Measurements from ENCODE around the gene ZMYM2. TPM values are rescaled to one million over a fixed set of nuclear protein-coding genes. Genes with fewer than 3 reads are reported as not detected.

Gene ZMYM2
- total RNA-seq, 2 experiments from 2014 or later: 79.2 to 82.0 TPM

GRCh38 chr13:20090349-20090748, 131.8 kb downstream of the ZMYM2 start:
- ATAC-seq (no peak), DNase-seq (no peak)
- Mint-ChIP-seq H3K27me3 (no peaks in the 10 kb centered on the region), H3K4me3 (no peak overlapping the region), H3K4me1 (ENCODE audit: low read depth) (no peaks in the 10 kb centered on the region), H3K36me3 (ENCODE audit: low read depth) (peaks cover 1% of the 10 kb centered on the region), H3K9me3 (no peaks in the 10 kb centered on the region), H3K27ac (no peak overlapping the region)
- ChIA-PET CTCF (interaction anchor here (1.3 kb wide), 1 partner anchor 38 kb away, joined by 4 read pairs; no protein-coding TSS in a partner anchor), POLR2A (no interaction called here)
- TF ChIP-seq, protein P1, sequence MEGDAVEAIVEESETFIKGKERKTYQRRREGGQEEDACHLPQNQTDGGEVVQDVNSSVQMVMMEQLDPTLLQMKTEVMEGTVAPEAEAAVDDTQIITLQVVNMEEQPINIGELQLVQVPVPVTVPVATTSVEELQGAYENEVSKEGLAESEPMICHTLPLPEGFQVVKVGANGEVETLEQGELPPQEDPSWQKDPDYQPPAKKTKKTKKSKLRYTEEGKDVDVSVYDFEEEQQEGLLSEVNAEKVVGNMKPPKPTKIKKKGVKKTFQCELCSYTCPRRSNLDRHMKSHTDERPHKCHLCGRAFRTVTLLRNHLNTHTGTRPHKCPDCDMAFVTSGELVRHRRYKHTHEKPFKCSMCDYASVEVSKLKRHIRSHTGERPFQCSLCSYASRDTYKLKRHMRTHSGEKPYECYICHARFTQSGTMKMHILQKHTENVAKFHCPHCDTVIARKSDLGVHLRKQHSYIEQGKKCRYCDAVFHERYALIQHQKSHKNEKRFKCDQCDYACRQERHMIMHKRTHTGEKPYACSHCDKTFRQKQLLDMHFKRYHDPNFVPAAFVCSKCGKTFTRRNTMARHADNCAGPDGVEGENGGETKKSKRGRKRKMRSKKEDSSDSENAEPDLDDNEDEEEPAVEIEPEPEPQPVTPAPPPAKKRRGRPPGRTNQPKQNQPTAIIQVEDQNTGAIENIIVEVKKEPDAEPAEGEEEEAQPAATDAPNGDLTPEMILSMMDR (IDR thresholded peaks at IDR 0.05): no peak
- intact Hi-C loops (cut with micrococcal nuclease): no loop called here

GRCh38 chr13:20093951-20094350, 135.4 kb downstream of the ZMYM2 start:
- intact Hi-C loops (cut with micrococcal nuclease): no loop called here
- H3K9me3 Mint-ChIP-seq: no peaks in the 10 kb centered on the region
- CTCF ChIA-PET: interaction anchor here (1.1 to 1.7 kb wide), 2 partner anchors 12 to 19 kb away, joined by 4 to 6 read pairs; no protein-coding TSS in a partner anchor
- POLR2A ChIA-PET: no interaction called here
- no peaks in the 10 kb centered on the region for H3K36me3 Mint-ChIP-seq (ENCODE audit: low read depth)
- no peak overlapping the region for H3K27ac Mint-ChIP-seq
- no peaks in the 10 kb centered on the region for H3K4me1 Mint-ChIP-seq (ENCODE audit: low read depth)
- H3K27me3 Mint-ChIP-seq: peaks cover 2% of the 10 kb centered on the region
- DNase-seq (no peak), ATAC-seq (no peak)
- TF ChIP-seq, protein P1 (IDR thresholded peaks at IDR 0.05): no peak
- H3K4me3 Mint-ChIP-seq: no peak overlapping the region

- ATAC-seq: no peak
- intact Hi-C loops (cut with micrococcal nuclease): no loop called here
- Mint-ChIP-seq H3K4me1 (ENCODE audit: low read depth) (no peaks in the 10 kb centered on the region), H3K4me3 (no peak overlapping the region), H3K27me3 (peaks cover 32% of the 10 kb centered on the region), H3K27ac (no peak overlapping the region), H3K36me3 (ENCODE audit: low read depth) (no peaks in the 10 kb centered on the region), H3K9me3 (no peaks in the 10 kb centered on the region)
- no peak for DNase-seq
- ChIA-PET POLR2A (no interaction called here), CTCF (no interaction called here)
- TF ChIP-seq, protein P1 (IDR thresholded peaks at IDR 0.05): no peak
These were observed 140.8 kb downstream of the ZMYM2 start for GRCh38 chr13:20099319-20099718.

DNA sequence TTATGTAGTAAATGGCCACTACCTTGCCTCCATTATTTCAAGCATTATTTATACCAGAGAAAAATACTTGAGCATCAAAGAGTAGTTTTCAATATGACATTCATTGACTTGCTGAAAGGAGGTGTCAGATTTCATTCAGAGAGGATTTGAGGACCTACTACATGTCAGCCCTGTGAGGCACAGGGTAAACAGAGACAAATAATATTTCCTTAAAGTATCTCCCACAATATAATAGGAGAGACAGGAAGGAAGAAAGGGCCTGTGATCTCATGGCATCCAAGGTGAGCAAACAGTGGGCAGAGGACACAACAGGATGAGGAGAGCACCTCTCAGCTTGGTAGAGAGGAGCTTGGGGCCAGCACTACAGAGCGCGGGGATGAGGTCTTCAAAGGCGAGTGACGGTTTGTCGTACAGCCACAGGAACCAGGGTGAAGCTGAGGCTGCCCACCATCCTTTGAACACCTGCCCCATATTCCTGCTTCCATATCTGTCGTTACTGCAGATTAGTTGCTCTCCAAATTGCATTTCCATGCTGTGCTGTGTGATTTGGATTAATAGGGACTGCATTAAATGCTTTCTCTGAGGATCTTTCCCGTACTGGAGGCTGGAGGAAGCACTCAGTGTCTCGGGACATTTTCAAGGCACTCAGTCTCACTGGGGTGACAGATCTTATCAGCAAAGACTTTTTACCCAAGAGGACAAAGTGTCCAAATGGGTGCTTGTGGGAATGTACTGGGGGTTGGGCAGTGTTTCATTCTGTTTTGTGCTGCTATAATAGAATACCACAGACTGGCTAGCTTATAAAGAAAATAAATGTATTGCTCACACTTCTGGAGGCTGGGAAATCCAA, 143.2 kb downstream of the ZMYM2 start:
- intact Hi-C loops (cut with micrococcal nuclease): no loop called here
- H3K9me3 Mint-ChIP-seq: no peaks in the 10 kb centered on the region
- no peak overlapping the region for H3K27ac Mint-ChIP-seq
- H3K27me3 Mint-ChIP-seq: peaks cover 42% of the 10 kb centered on the region
- TF ChIP-seq, protein P1 (IDR thresholded peaks at IDR 0.05): no peak
- ATAC-seq (no peak), DNase-seq (no peak)
- POLR2A ChIA-PET: interaction anchor here (0.6 kb wide), 1 partner anchor 269 kb away, joined by 3 read pairs; no protein-coding TSS in a partner anchor
- no peaks in the 10 kb centered on the region for H3K4me1 Mint-ChIP-seq (ENCODE audit: low read depth)
- no peaks in the 10 kb centered on the region for H3K36me3 Mint-ChIP-seq (ENCODE audit: low read depth)
- H3K4me3 Mint-ChIP-seq: no peak overlapping the region
- CTCF ChIA-PET: interaction anchor here (1.2 kb wide), 1 partner anchor 36 kb away, joined by 3 read pairs; no protein-coding TSS in a partner anchor

DNA sequence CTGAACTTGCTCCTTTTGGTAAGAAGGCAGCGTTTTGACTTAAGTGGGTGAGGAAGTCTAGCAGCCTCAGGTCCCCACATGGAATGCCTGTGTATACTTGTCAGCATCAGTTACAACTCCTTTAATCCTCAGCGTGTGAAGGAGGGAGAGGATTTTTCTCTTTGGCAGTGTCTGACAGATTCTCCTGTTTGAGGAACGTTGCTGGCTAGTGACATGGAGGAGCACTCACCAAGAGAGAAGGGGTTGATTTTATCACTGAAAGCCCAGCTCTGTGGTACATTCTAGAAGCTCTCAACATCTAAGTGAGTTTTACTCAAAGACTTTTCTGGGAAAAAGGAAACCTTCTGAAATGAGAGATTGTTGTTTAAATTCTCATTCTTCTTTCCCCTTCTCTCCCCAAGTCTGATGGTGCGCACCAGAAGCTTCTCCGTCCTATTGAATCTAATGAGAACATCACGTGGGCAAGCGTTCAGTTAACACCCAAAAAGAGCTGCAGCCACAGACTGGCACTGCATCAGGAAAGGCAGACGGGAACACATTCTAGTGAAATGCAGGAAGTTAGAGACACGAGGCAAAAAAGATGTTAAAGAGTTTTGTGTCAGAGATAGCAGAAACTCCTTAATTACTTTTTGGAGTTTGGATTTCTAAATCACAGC, 144.1 kb downstream of the ZMYM2 start:
- ATAC-seq (no peak), DNase-seq (no peak)
- H3K27me3 Mint-ChIP-seq: peaks cover 42% of the 10 kb centered on the region
- H3K4me3 Mint-ChIP-seq: no peak overlapping the region
- intact Hi-C loops (cut with micrococcal nuclease): no loop called here
- CTCF ChIA-PET: no interaction called here
- no peaks in the 10 kb centered on the region for H3K36me3 Mint-ChIP-seq (ENCODE audit: low read depth)
- H3K9me3 Mint-ChIP-seq: no peaks in the 10 kb centered on the region
- POLR2A ChIA-PET: no interaction called here
- H3K4me1 Mint-ChIP-seq (ENCODE audit: low read depth): no peaks in the 10 kb centered on the region
- TF ChIP-seq, protein P1 (IDR thresholded peaks at IDR 0.05): no peak
- H3K27ac Mint-ChIP-seq: no peak overlapping the region

Data from activated CD8-positive, alpha-beta T cell treated with anti-CD3 and anti-CD28 coated beads for 36 hours (primary cell).